Keratinocyte (primary cell): ENCODE data around the gene EXOC3L2.

ENCODE experiments used
- EZH2 ChIP-seq: IDR thresholded peaks from one replicate; pipeline ENCODE4 v1.6.1; 2012; ENCODE audit warnings: inconsistent platforms, mild to moderate bottlenecking, low read length, moderate library complexity
- TF ChIP-seq, protein P1 (sequence below), 3 experiments: IDR thresholded peaks in 1 of 3; conservative IDR thresholded peaks in 1 of 3; optimal IDR thresholded peaks in 1 of 3; 2 replicates in 2 of 3; 3 replicates in 1 of 3; pipeline versions ENCODE3 to v1.5.1; 2011; ENCODE audit warnings: low read length in 3 of 3, mild to moderate bottlenecking in 3 of 3, moderate library complexity in 2 of 3, control low read depth in 1 of 3, inconsistent platforms in 1 of 3; ENCODE audit not compliant: insufficient read depth in 2 of 3; ENCODE audit errors: extremely low read depth in 1 of 3

DNA sequence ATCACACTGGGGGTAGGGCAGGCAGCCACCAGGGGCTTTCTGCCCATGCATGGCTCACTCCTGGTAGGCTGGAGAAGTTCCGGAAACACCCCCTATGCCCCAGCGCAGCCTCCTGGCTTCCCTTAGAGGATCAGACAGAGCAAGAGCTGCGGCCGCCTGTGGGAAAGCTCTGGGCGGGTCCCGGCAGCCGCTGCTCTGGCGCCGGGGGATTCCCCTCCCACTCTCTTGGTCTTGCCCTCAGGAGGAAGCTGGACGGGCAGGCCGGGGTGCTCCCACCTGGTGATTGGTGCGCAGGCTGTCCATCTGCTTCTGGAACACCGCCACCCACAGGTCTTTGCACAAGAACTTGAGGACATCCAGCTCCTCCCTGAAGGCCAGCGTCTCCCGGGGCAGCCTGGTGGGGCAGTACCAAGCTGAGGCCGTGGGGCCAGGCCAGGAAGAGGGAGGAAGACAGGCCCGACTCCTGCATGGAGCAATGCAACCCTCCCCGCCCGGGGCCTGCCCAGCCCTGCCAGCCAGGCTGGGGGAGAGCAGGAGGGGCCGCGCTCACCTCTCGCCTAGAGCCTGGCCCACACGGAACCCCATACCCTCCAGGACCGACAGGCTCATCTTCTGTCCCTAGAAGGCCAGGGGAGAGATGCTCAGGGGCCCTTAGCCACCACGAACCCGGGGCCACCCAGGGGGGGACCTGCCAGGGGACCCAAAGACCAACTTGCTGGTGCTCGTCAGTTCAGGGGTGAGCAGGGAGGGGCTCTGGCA is 80.5 kb downstream of the EXOC3L2 start:
- TF ChIP-seq, protein P1, sequence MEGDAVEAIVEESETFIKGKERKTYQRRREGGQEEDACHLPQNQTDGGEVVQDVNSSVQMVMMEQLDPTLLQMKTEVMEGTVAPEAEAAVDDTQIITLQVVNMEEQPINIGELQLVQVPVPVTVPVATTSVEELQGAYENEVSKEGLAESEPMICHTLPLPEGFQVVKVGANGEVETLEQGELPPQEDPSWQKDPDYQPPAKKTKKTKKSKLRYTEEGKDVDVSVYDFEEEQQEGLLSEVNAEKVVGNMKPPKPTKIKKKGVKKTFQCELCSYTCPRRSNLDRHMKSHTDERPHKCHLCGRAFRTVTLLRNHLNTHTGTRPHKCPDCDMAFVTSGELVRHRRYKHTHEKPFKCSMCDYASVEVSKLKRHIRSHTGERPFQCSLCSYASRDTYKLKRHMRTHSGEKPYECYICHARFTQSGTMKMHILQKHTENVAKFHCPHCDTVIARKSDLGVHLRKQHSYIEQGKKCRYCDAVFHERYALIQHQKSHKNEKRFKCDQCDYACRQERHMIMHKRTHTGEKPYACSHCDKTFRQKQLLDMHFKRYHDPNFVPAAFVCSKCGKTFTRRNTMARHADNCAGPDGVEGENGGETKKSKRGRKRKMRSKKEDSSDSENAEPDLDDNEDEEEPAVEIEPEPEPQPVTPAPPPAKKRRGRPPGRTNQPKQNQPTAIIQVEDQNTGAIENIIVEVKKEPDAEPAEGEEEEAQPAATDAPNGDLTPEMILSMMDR (optimal IDR thresholded peaks at IDR 0.05 in 1 of 3, IDR thresholded peaks at IDR 0.05 in 1 of 3, conservative IDR thresholded peaks at IDR 0.05 in 1 of 3; ENCODE audit: extremely low read depth in 1 of 3, insufficient read depth in 2 of 3, low read length in 3 of 3): peak in 2 of 3 experiments; percentile 30 to 32
- no peak for TF ChIP-seq EZH2
